Measurements from ENCODE around the gene RSPH1.

DNA sequence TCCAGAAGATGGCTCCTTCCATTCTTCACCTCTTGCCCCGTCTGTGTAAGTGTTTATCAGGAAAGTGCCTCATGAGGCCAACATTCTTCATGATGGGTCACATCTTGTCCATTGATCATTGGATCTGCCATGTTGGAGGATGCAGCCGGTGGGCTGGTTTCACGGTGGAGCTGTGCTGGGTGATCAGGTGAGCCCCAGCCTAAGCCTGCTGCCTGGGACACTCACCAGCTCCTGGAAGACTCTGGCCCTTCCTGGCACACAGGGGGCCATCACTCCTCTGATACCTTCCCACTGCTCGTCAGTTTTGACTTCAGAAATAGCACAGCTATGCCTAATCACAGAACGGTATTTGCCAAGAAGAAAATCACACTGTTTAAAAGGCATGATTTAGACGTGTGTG is 54.1 kb downstream of the RSPH1 start:
- TF ChIP-seq, protein P1, sequence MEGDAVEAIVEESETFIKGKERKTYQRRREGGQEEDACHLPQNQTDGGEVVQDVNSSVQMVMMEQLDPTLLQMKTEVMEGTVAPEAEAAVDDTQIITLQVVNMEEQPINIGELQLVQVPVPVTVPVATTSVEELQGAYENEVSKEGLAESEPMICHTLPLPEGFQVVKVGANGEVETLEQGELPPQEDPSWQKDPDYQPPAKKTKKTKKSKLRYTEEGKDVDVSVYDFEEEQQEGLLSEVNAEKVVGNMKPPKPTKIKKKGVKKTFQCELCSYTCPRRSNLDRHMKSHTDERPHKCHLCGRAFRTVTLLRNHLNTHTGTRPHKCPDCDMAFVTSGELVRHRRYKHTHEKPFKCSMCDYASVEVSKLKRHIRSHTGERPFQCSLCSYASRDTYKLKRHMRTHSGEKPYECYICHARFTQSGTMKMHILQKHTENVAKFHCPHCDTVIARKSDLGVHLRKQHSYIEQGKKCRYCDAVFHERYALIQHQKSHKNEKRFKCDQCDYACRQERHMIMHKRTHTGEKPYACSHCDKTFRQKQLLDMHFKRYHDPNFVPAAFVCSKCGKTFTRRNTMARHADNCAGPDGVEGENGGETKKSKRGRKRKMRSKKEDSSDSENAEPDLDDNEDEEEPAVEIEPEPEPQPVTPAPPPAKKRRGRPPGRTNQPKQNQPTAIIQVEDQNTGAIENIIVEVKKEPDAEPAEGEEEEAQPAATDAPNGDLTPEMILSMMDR (IDR thresholded peaks at IDR 0.05): no peak
- TF ChIP-seq POLR2A (IDR thresholded peaks at IDR 0.05) (no peak), EP300 (IDR thresholded peaks at IDR 0.05) (no peak)

Measured in gastroesophageal sphincter (tissue), 3 donors.